Liver (tissue), 9 donors: ENCODE results near the gene HRH2. TPM values are rescaled to one million over a fixed set of nuclear protein-coding genes. Genes with fewer than 3 reads are reported as not detected.
A peak's percentile ranks its signal among the peaks of the same experiment; 100 is the strongest.

Experiments
- DNase-seq: peaks from one replicate; pipeline ENCODE4 v3.0.0-alpha.2; 2017; ENCODE audit warnings: low spot score
- H3K27ac ChIP-seq, 2 donors: one replicate each; pipeline ENCODE4 v1.7.0; 2013; ENCODE audit warnings: inconsistent platforms in 2 of 2, low read length in 2 of 2, control low read depth in 1 of 2, low read depth in 1 of 2, mild to moderate bottlenecking in 1 of 2
- H3K27me3 ChIP-seq, 4 donors: one replicate each; pipeline versions ENCODE4 v1.6.1 to v1.7.0; 2013; ENCODE audit warnings: low read length in 3 of 4, inconsistent platforms in 1 of 4, mild to moderate bottlenecking in 1 of 4, moderate library complexity in 1 of 4; ENCODE audit not compliant: control insufficient read depth in 4 of 4, insufficient read depth in 4 of 4
- H3K36me3 ChIP-seq, 4 donors: one replicate each; pipeline versions ENCODE4 v1.6.1 to v1.7.0; 2013; ENCODE audit warnings: low read length in 3 of 4, mild to moderate bottlenecking in 3 of 4, low read depth in 1 of 4, moderate library complexity in 1 of 4; ENCODE audit not compliant: control insufficient read depth in 4 of 4, insufficient read depth in 3 of 4
- H3K4me1 ChIP-seq, 4 donors: one replicate each; pipeline versions ENCODE4 v1.6.1 to v1.7.0; 2013; ENCODE audit warnings: low read length in 3 of 4, mild to moderate bottlenecking in 3 of 4, moderate library complexity in 1 of 4; ENCODE audit not compliant: control insufficient read depth in 4 of 4, insufficient read depth in 4 of 4
- H3K4me3 ChIP-seq, 3 donors: one replicate each; pipeline versions ENCODE4 v1.6.1 to v1.7.0; 2013; ENCODE audit warnings: low read length in 3 of 3, control low read depth in 1 of 3, low read depth in 1 of 3, mild to moderate bottlenecking in 1 of 3
- H3K9ac ChIP-seq, 2 donors: one replicate each; pipeline ENCODE4 v1.7.0; 2013; ENCODE audit warnings: low read length in 2 of 2, mild to moderate bottlenecking in 2 of 2, moderate library complexity in 2 of 2, control low read depth in 1 of 2, low read depth in 1 of 2
- H3K9me3 ChIP-seq, 4 donors: one replicate each; pipeline versions ENCODE4 v1.6.1 to v1.7.0; 2013; ENCODE audit warnings: low read length in 3 of 4; ENCODE audit not compliant: control insufficient read depth in 4 of 4
- EGR1 ChIP-seq, 2 donors: IDR thresholded peaks; 2 replicates each; pipeline ENCODE4 v1.6.1; 2016 to 2018; ENCODE audit warnings: antibody characterized with exemption in 2 of 2, low read depth in 2 of 2
- FOXA1 ChIP-seq: IDR thresholded peaks from 2 replicates; pipeline ENCODE4 v1.6.1; 2016; ENCODE audit warnings: antibody characterized with exemption
- FOXA2 ChIP-seq: IDR thresholded peaks from 2 replicates; pipeline ENCODE4 v1.6.1; 2016; ENCODE audit warnings: antibody characterized with exemption
- GABPA ChIP-seq, 2 donors: IDR thresholded peaks in 1 of 2; conservative IDR thresholded peaks in 1 of 2; 2 replicates each; pipeline ENCODE4 v1.6.1; 2016; ENCODE audit warnings: antibody characterized with exemption in 2 of 2, mild to moderate bottlenecking in 1 of 2, moderate library complexity in 1 of 2
- HNF4A ChIP-seq, 2 donors: conservative IDR thresholded peaks; 2 replicates each; pipeline ENCODE4 v1.6.1; 2016; ENCODE audit warnings: antibody characterized with exemption in 2 of 2, mild to moderate bottlenecking in 2 of 2
- NR2F2 ChIP-seq: IDR thresholded peaks from 2 replicates; pipeline ENCODE4 v1.6.1; 2016; ENCODE audit warnings: antibody characterized with exemption
- RAD21 ChIP-seq, 2 donors: IDR thresholded peaks; 2 replicates each; pipeline ENCODE4 v1.6.1; 2016; ENCODE audit warnings: antibody characterized with exemption in 2 of 2, mild to moderate bottlenecking in 2 of 2
- RXRA ChIP-seq, 2 donors: IDR thresholded peaks; 2 replicates each; pipeline ENCODE4 v1.6.1; 2017 to 2018; ENCODE audit warnings: antibody characterized with exemption in 2 of 2, mild to moderate bottlenecking in 1 of 2
- SP1 ChIP-seq: IDR thresholded peaks from 2 replicates; pipeline ENCODE4 v1.6.1; 2018; ENCODE audit warnings: antibody characterized with exemption, mild to moderate bottlenecking
- TAF1 ChIP-seq: conservative IDR thresholded peaks from 2 replicates; pipeline ENCODE4 v1.6.1; 2016; ENCODE audit warnings: antibody characterized with exemption, mild to moderate bottlenecking
- YY1 ChIP-seq: IDR thresholded peaks from 2 replicates; pipeline ENCODE4 v1.6.1; 2016; ENCODE audit warnings: antibody characterized with exemption, mild to moderate bottlenecking
- WGBS: extraction: QIAGEN DNeasy Blood & Tissue Kit; methylation state at CpG from one replicate; pipeline ENCODE4 v1.1.7; 2013; 5-methylcytosine and 5-hydroxymethylcytosine counted together
- polyA plus RNA-seq, 2 donors: library from polyadenylated mRNA; stranded (reverse) in 1 of 2; unstranded in 1 of 2; fragments of 200-250 nt in 1 of 2; fragments of >200 nt in 1 of 2; fragmentation: Nextera tagmentation in 1 of 2; extraction: Ambion mirVana in 1 of 2; gene quantifications; one replicate each; pipeline versions ENCODE4 v1.2.1 to v1.2.3, GENCODE V29; 2013 to 2015
- total RNA-seq, 2 donors: library from RNA; depleted of rRNA; stranded (reverse); fragments of >200 nt; gene quantifications; one replicate each; pipeline ENCODE4 v1.2.3, GENCODE V29; 2014
- TF ChIP-seq, protein P1 (sequence below): fragments of 150-350 bp; IDR thresholded peaks from 2 replicates; pipeline ENCODE4 v1.5.1; 2017; ENCODE audit warnings: improper control_type of control experiment, low read depth, low read length; ENCODE audit not compliant: missing input control
- TF ChIP-seq, protein P2 (sequence below): IDR thresholded peaks from 2 replicates; pipeline ENCODE4 v1.6.1; 2016; ENCODE audit warnings: antibody characterized with exemption
- TF ChIP-seq, protein P3 (sequence below): IDR thresholded peaks from 2 replicates; pipeline ENCODE4 v1.6.1; 2016; ENCODE audit warnings: antibody characterized with exemption, mild to moderate bottlenecking
- TF ChIP-seq, protein P4 (sequence below): IDR thresholded peaks from 2 replicates; pipeline ENCODE4 v1.6.1; 2016; ENCODE audit warnings: antibody characterized with exemption
- TF ChIP-seq, protein P5 (sequence below): IDR thresholded peaks from 2 replicates; pipeline ENCODE4 v1.6.1; 2016; ENCODE audit warnings: antibody characterized with exemption
- donor health status: healthy.
- donor health status: healthy.
- donor health status: healthy.
- donor health status: healthy.
- donor health status: healthy.

The HRH2 gene, protein sequence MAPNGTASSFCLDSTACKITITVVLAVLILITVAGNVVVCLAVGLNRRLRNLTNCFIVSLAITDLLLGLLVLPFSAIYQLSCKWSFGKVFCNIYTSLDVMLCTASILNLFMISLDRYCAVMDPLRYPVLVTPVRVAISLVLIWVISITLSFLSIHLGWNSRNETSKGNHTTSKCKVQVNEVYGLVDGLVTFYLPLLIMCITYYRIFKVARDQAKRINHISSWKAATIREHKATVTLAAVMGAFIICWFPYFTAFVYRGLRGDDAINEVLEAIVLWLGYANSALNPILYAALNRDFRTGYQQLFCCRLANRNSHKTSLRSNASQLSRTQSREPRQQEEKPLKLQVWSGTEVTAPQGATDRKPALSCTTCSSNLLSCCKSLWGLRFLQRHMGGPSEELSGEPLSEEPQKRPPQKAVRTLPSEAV
- total RNA-seq (1 to 10 TPM; 2.1 to 2.6 TPM), polyA plus RNA-seq (under 1 TPM; 0.44 to 0.51 TPM)

DNA sequence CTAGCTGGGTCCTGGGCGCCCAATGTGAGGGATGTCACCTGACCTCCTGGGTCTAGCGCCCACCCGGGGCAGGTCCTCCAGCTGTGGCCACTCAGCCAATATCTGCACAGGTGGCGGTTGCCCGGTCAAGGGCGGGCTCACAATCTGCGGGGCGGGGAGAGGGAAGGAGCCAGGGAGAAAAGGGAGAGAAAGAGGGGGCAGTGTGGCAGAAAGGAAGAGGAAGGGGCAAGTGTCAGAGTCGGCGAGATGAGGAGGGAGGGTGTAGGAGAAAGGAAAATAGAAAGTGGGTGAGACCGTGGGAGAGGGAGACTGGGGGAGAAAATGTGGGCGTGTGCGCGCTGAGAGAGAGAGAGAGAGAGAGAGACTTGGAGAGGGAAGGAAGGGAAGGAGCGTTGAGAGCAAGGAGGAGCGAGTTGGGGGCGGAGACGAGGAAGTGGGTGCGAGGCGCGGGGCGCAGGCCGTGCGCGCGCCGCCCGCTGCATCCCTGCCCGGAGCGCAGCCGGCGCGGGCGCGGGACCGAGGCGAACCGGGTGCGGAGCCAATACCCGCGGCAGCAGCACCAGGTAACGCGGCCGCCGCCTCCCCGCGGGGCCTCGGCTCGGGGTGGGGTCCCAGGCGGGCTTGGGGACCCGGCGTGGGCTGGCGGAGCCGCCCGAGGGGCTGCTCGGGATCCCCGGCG, at the start of gene HRH2:
Gene HRH2, plus strand, starts transcription at position 479 of the 679 bp plus-strand sequence. CDS start 25,163 bp downstream, outside the sequence.
- Histone ChIP-seq H3K27me3 (peaks cover 0 to 5% (median 4%) of the 10 kb centered on the region in 4 donors), H3K27ac (no peak within 1 kb of the TSS), H3K36me3 (no peaks in the 10 kb centered on the region), H3K4me1 (peaks cover 0 to 14% (median 8%) of the 10 kb centered on the region in 4 donors), H3K9ac (no peak within 1 kb of the TSS), H3K4me3 (peak within 1 kb of the TSS; percentile 22 to 43 (median 29)), H3K9me3 (no peaks in the 10 kb centered on the region)
- no peak for DNase-seq
- TF ChIP-seq, protein P1, sequence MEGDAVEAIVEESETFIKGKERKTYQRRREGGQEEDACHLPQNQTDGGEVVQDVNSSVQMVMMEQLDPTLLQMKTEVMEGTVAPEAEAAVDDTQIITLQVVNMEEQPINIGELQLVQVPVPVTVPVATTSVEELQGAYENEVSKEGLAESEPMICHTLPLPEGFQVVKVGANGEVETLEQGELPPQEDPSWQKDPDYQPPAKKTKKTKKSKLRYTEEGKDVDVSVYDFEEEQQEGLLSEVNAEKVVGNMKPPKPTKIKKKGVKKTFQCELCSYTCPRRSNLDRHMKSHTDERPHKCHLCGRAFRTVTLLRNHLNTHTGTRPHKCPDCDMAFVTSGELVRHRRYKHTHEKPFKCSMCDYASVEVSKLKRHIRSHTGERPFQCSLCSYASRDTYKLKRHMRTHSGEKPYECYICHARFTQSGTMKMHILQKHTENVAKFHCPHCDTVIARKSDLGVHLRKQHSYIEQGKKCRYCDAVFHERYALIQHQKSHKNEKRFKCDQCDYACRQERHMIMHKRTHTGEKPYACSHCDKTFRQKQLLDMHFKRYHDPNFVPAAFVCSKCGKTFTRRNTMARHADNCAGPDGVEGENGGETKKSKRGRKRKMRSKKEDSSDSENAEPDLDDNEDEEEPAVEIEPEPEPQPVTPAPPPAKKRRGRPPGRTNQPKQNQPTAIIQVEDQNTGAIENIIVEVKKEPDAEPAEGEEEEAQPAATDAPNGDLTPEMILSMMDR: no peak
- TF ChIP-seq SP1: no peak
- TF ChIP-seq EGR1 (IDR thresholded peaks at IDR 0.05; ENCODE audit: low read depth in 2 of 2): no peak
- TF ChIP-seq, protein P2, sequence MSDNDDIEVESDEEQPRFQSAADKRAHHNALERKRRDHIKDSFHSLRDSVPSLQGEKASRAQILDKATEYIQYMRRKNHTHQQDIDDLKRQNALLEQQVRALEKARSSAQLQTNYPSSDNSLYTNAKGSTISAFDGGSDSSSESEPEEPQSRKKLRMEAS: no peak
- no peak for TF ChIP-seq YY1
- TF ChIP-seq FOXA2: no peak
- no peak for TF ChIP-seq FOXA1
- TF ChIP-seq, protein P3, sequence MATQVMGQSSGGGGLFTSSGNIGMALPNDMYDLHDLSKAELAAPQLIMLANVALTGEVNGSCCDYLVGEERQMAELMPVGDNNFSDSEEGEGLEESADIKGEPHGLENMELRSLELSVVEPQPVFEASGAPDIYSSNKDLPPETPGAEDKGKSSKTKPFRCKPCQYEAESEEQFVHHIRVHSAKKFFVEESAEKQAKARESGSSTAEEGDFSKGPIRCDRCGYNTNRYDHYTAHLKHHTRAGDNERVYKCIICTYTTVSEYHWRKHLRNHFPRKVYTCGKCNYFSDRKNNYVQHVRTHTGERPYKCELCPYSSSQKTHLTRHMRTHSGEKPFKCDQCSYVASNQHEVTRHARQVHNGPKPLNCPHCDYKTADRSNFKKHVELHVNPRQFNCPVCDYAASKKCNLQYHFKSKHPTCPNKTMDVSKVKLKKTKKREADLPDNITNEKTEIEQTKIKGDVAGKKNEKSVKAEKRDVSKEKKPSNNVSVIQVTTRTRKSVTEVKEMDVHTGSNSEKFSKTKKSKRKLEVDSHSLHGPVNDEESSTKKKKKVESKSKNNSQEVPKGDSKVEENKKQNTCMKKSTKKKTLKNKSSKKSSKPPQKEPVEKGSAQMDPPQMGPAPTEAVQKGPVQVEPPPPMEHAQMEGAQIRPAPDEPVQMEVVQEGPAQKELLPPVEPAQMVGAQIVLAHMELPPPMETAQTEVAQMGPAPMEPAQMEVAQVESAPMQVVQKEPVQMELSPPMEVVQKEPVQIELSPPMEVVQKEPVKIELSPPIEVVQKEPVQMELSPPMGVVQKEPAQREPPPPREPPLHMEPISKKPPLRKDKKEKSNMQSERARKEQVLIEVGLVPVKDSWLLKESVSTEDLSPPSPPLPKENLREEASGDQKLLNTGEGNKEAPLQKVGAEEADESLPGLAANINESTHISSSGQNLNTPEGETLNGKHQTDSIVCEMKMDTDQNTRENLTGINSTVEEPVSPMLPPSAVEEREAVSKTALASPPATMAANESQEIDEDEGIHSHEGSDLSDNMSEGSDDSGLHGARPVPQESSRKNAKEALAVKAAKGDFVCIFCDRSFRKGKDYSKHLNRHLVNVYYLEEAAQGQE: no peak
- no peak for TF ChIP-seq RXRA (IDR thresholded peaks at IDR 0.05)
- TF ChIP-seq TAF1: no peak
- no peak for TF ChIP-seq GABPA (IDR thresholded peaks at IDR 0.05 in 1 of 2, conservative IDR thresholded peaks at IDR 0.05 in 1 of 2)
- TF ChIP-seq NR2F2: no peak
- TF ChIP-seq, protein P4, sequence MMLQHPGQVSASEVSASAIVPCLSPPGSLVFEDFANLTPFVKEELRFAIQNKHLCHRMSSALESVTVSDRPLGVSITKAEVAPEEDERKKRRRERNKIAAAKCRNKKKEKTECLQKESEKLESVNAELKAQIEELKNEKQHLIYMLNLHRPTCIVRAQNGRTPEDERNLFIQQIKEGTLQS: no peak
- TF ChIP-seq, protein P5, sequence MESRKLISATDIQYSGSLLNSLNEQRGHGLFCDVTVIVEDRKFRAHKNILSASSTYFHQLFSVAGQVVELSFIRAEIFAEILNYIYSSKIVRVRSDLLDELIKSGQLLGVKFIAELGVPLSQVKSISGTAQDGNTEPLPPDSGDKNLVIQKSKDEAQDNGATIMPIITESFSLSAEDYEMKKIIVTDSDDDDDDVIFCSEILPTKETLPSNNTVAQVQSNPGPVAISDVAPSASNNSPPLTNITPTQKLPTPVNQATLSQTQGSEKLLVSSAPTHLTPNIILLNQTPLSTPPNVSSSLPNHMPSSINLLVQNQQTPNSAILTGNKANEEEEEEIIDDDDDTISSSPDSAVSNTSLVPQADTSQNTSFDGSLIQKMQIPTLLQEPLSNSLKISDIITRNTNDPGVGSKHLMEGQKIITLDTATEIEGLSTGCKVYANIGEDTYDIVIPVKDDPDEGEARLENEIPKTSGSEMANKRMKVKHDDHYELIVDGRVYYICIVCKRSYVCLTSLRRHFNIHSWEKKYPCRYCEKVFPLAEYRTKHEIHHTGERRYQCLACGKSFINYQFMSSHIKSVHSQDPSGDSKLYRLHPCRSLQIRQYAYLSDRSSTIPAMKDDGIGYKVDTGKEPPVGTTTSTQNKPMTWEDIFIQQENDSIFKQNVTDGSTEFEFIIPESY: no peak
- no peak for TF ChIP-seq RAD21 (IDR thresholded peaks at IDR 0.05)
- TF ChIP-seq HNF4A (conservative IDR thresholded peaks at IDR 0.05): no peak
- 3% methylated on average over 58 of the region's 58 CpGs for WGBS
